Heart left ventricle (tissue), 16 donors: ENCODE results near the gene ZNF747. TPM values are rescaled to one million over a fixed set of nuclear protein-coding genes. Genes with fewer than 3 reads are reported as not detected.

Source experiments
- ATAC-seq, 4 donors: fragments of 200-7000 bp; cut with Tn5 transposase; one replicate each; pipeline ENCODE4 v1.9.1; 2020 to 2022; ENCODE audit warnings: moderate library complexity in 4 of 4, mild to moderate bottlenecking in 3 of 4, moderate number of reproducible peaks in 1 of 4
- DNase-seq, 5 donors: peaks; one replicate each; pipeline ENCODE4 v3.0.0-alpha.2; 2020
- H3K27ac ChIP-seq, 12 donors: fragments of 200-600 bp; sonication (generic) in 4 of 12; one replicate each; pipeline versions ENCODE4 v1.5.0 to v1.8.0; 2016 to 2022; ENCODE audit warnings: mild to moderate bottlenecking in 2 of 12
- H3K27me3 ChIP-seq, 9 donors: fragments of 200-600 bp; sonication (generic) in 2 of 9; one replicate each; pipeline versions ENCODE4 v1.5.1 to v1.8.0; 2016 to 2022; ENCODE audit warnings: mild to moderate bottlenecking in 3 of 9
- H3K36me3 ChIP-seq, 9 donors: fragments of 200-600 bp; sonication (generic) in 2 of 9; one replicate each; pipeline versions ENCODE4 v1.5.0 to v1.8.0; 2018 to 2022; ENCODE audit warnings: mild to moderate bottlenecking in 2 of 9
- H3K4me1 ChIP-seq, 12 donors: fragments of 200-600 bp; sonication (generic) in 4 of 12; one replicate each; pipeline versions ENCODE4 v1.5.0 to v1.8.0; 2016 to 2022; ENCODE audit warnings: mild to moderate bottlenecking in 3 of 12
- H3K4me3 ChIP-seq, 12 donors: fragments of 200-600 bp; sonication (generic) in 4 of 12; one replicate each; pipeline versions ENCODE4 v1.5.0 to v1.8.0; 2017 to 2022; ENCODE audit warnings: mild to moderate bottlenecking in 9 of 12, moderate library complexity in 4 of 12
- H3K9me3 ChIP-seq, 12 donors: fragments of 200-600 bp; sonication (generic) in 4 of 12; one replicate each; pipeline versions ENCODE4 v1.5.0 to v1.8.0; 2016 to 2022; ENCODE audit warnings: mild to moderate bottlenecking in 1 of 12
- WGBS, 4 donors: extraction: QIAGEN DNeasy Blood & Tissue Kit in 2 of 4; methylation state at CpG; one replicate each; pipeline versions ENCODE4 v1.1.5 to v1.1.7; 2013 to 2018; 5-methylcytosine and 5-hydroxymethylcytosine counted together
- intact Hi-C, 10 donors: fragments of 100-400 bp; cut with DNase I; formaldehyde crosslinking; loops; one replicate each; pipeline versions ENCODE4 v1.11.1 to v1.14.2; 2022
- microRNA-seq, 4 donors: library from miRNA; unstranded; fragments of <30 nt; microRNA quantifications; one replicate each; pipeline versions ENCODE4 to v1.2.0, GENCODE V29; 2017 to 2020
- polyA plus RNA-seq, 2 donors: library from polyadenylated mRNA; stranded (reverse); fragments of 200-250 nt; gene quantifications; one replicate each; pipeline ENCODE4 v1.2.3, GENCODE V29; 2013
- total RNA-seq, 9 donors: library from RNA; depleted of rRNA in 2 of 9; stranded (reverse); fragments of >200 nt in 2 of 9; fragmentation: NEBNext Ultra II Directional in 3 of 9; extraction: Animal tissue kit (Norgen Biotek cat#: 25700) in 3 of 9; gene quantifications; one replicate each; pipeline versions ENCODE4 v1.1.0 to v1.2.4, GENCODE V29; 2016 to 2023
- TF ChIP-seq, protein P1 (sequence below), 12 donors: fragments of 200-600 bp; sonication (generic) in 4 of 12; IDR thresholded peaks; one replicate each; pipeline versions ENCODE4 v1.5.0 to v1.8.0; 2018 to 2022; ENCODE audit warnings: antibody characterized with exemption in 12 of 12, mild to moderate bottlenecking in 5 of 12
- donor health status: ischemic (EF 13 %, LVEDD 7.1; RV severe dilation, severe dysfunction).
- donor health status: healthy with polysubstance abuse.
- donor health status: DM: no; HTN: yes; CAD: no.
- donor health status: DM: no; HTN: no; CAD: no.
- donor health status: ischemic (EF 25% LVEDD 6.9; RV normal size, moderate dysfunction).
- donor health status: ischemic (EF 25% LVEDD 5.7; RV mildly dilated, moderate dysfunction).
- donor health status: healthy.
- donor health status: DM: yes; HTN: yes; CAD: no.
- donor health status: ischemic (EF 35%, LVEDD 5.7; RV mildly dilated, moderate dysfunction).
- donor health status: nonischemic (EF 11% LVEDD 7.7; RV severe dilation, severe dysfunction).
- donor health status: DM: yes; HTN: yes; CAD: no.
- donor health status: PGD.
- donor health status: ischemic (EF 29% LVEDD 5.4; RV normal size, mild dysfunction).
- donor health status: nonischemic (EF 23%, LVEDD 6.1; RV moderate dilation, normal function).

The ZNF747 gene
- total and polyA plus RNA-seq, 11 donors: 8.6 to 15.2 (median 9.6) TPM

DNA sequence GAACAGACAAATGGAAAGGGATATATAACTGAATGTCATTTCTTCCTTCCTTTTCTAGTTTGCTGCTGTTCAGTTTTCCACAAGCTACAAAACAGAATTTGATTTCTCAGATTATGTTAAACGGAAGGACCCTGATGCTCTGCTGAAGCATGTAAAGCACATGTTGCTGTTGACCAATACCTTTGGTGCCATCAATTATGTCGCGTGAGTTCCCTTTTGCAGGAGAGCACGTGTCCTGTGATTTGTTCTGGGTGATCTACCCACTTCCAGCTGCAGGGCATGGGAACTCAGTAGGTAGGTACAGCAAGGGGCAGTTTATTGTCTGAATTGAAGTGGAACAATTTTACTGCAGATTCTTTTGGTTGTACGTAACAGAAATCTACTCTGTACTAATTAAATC lies 53.3 kb downstream of the ZNF747 start:
- H3K9me3 ChIP-seq: no peaks in the 10 kb centered on the region
- H3K27ac ChIP-seq: no peak overlapping the region
- DNase-seq (no peak), ATAC-seq (no peak)
- H3K27me3 ChIP-seq: peaks cover 0 to 10% (median 0%) of the 10 kb centered on the region in 9 donors
- intact Hi-C loops: no loop called here
- peaks cover 0 to 15% (median 0%) of the 10 kb centered on the region in 12 donors for H3K4me1 ChIP-seq
- TF ChIP-seq, protein P1, sequence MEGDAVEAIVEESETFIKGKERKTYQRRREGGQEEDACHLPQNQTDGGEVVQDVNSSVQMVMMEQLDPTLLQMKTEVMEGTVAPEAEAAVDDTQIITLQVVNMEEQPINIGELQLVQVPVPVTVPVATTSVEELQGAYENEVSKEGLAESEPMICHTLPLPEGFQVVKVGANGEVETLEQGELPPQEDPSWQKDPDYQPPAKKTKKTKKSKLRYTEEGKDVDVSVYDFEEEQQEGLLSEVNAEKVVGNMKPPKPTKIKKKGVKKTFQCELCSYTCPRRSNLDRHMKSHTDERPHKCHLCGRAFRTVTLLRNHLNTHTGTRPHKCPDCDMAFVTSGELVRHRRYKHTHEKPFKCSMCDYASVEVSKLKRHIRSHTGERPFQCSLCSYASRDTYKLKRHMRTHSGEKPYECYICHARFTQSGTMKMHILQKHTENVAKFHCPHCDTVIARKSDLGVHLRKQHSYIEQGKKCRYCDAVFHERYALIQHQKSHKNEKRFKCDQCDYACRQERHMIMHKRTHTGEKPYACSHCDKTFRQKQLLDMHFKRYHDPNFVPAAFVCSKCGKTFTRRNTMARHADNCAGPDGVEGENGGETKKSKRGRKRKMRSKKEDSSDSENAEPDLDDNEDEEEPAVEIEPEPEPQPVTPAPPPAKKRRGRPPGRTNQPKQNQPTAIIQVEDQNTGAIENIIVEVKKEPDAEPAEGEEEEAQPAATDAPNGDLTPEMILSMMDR (IDR thresholded peaks at IDR 0.05): no peak
- WGBS, 4 donors: 83 to 89% (median 85%) methylated on average over 5 of the region's 5 CpGs
- no peak overlapping the region for H3K4me3 ChIP-seq
- peaks cover 0 to 59% (median 0%) of the 10 kb centered on the region in 9 donors for H3K36me3 ChIP-seq

Small RNA genes lying within 50 kb of the gene (microRNA-seq; reads per million reads assigned to microRNA genes)
- 0 reads per million in 4 donors for gene MIR4518

Other genes starting within 250 kb of the ZNF747 start
- 10 to 100 TPM; 21.5 to 54.5 (median 39.8) TPM for gene CD2BP2, start 179.6 kb downstream of the ZNF747 start, total RNA-seq
- gene CD2BP2, start 179.6 kb downstream of the ZNF747 start, polyA plus RNA-seq: 10 to 100 TPM; 21.9 to 51.9 TPM
- gene TBC1D10B, start 164.4 kb downstream of the ZNF747 start, total RNA-seq: 10 to 100 TPM; 16.9 to 33.2 (median 24.2) TPM
- 10 to 100 TPM; 18.1 to 40.0 TPM for gene TBC1D10B, start 164.4 kb downstream of the ZNF747 start, polyA plus RNA-seq
- not detected for gene MYL11, start 160.1 kb downstream of the ZNF747 start, total RNA-seq
- not detected for gene MYL11, start 160.1 kb downstream of the ZNF747 start, polyA plus RNA-seq
- gene SEPTIN1, start 152.3 kb downstream of the ZNF747 start, total RNA-seq: 1 to 10 TPM in 6 of 9 donors, under 1 TPM in 2, not detected in 1; 0.67 to 9.2 (median 1.5) TPM
- gene SEPTIN1, start 152.3 kb downstream of the ZNF747 start, polyA plus RNA-seq: 1 to 10 TPM in 1 of 2 donors, under 1 TPM in 1; 0.44 to 2.4 TPM
- gene ZNF48, start 139.4 kb downstream of the ZNF747 start, total RNA-seq: 10 to 100 TPM in 1 of 9 donors, 1 to 10 TPM in 8; 4.1 to 10.3 (median 5.9) TPM
- gene ZNF48, start 139.4 kb downstream of the ZNF747 start, polyA plus RNA-seq: 10 to 100 TPM in 1 of 2 donors, 1 to 10 TPM in 1; 3.1 to 11.0 TPM
- gene ZNF771, start 127.3 kb downstream of the ZNF747 start, total RNA-seq: 10 to 100 TPM in 2 of 9 donors, 1 to 10 TPM in 7; 4.8 to 18.8 (median 6.8) TPM
- gene ZNF771, start 127.3 kb downstream of the ZNF747 start, polyA plus RNA-seq: 10 to 100 TPM in 1 of 2 donors, 1 to 10 TPM in 1; 4.4 to 13.6 TPM
- gene DCTPP1, start 104.8 kb downstream of the ZNF747 start, total RNA-seq: 10 to 100 TPM; 18.9 to 32.6 (median 28.4) TPM
- 10 to 100 TPM; 13.8 to 68.7 TPM for gene DCTPP1, start 104.8 kb downstream of the ZNF747 start, polyA plus RNA-seq
- 10 to 100 TPM; 15.1 to 46.2 (median 30.0) TPM for gene SEPHS2, start 89.0 kb downstream of the ZNF747 start, total RNA-seq
- 10 to 100 TPM; 18.9 to 62.8 TPM for gene SEPHS2, start 89.0 kb downstream of the ZNF747 start, polyA plus RNA-seq
- 10 to 100 TPM in 2 of 9 donors, 1 to 10 TPM in 4, under 1 TPM in 3; 0.25 to 29.5 (median 1.8) TPM for gene ITGAL, start 62.1 kb downstream of the ZNF747 start, total RNA-seq
- 1 to 10 TPM in 1 of 2 donors, under 1 TPM in 1; 0.47 to 1.3 TPM for gene ITGAL, start 62.1 kb downstream of the ZNF747 start, polyA plus RNA-seq
- gene ZNF768, start 8.3 kb downstream of the ZNF747 start, total RNA-seq: 10 to 100 TPM; 38.9 to 67.0 (median 47.8) TPM
- 10 to 100 TPM; 60.9 to 88.2 TPM for gene ZNF768, start 8.3 kb downstream of the ZNF747 start, polyA plus RNA-seq
- 10 to 100 TPM in 6 of 9 donors, 1 to 10 TPM in 3; 8.5 to 17.2 (median 12.3) TPM for gene ZNF764, start 23.5 kb upstream of the ZNF747 start, total RNA-seq
- 1 to 10 TPM; 7.4 to 8.7 TPM for gene ZNF764, start 23.5 kb upstream of the ZNF747 start, polyA plus RNA-seq
- 10 to 100 TPM in 8 of 9 donors, 1 to 10 TPM in 1; 10.0 to 14.3 (median 11.6) TPM for gene ZNF688, start 36.9 kb upstream of the ZNF747 start, total RNA-seq
- 10 to 100 TPM in 1 of 2 donors, 1 to 10 TPM in 1; 7.6 to 15.7 TPM for gene ZNF688, start 36.9 kb upstream of the ZNF747 start, polyA plus RNA-seq
- gene ZNF785, start 50.8 kb upstream of the ZNF747 start, total RNA-seq: 10 to 100 TPM in 1 of 9 donors, 1 to 10 TPM in 8; 2.9 to 10.9 (median 4.8) TPM
- gene ZNF785, start 50.8 kb upstream of the ZNF747 start, polyA plus RNA-seq: 1 to 10 TPM; 3.0 to 4.5 TPM
- 1 to 10 TPM; 4.0 to 7.9 (median 6.6) TPM for gene ZNF689, start 75.5 kb upstream of the ZNF747 start, total RNA-seq
- 1 to 10 TPM; 2.7 to 4.9 TPM for gene ZNF689, start 75.5 kb upstream of the ZNF747 start, polyA plus RNA-seq
- gene PRR14, start 116.1 kb upstream of the ZNF747 start, total RNA-seq: 10 to 100 TPM; 12.3 to 26.6 (median 20.2) TPM
- 10 to 100 TPM; 22.9 to 25.0 TPM for gene PRR14, start 116.1 kb upstream of the ZNF747 start, polyA plus RNA-seq
- gene FBRS, start 123.6 kb upstream of the ZNF747 start, total RNA-seq: 10 to 100 TPM; 16.3 to 38.3 (median 31.9) TPM
- gene FBRS, start 123.6 kb upstream of the ZNF747 start, polyA plus RNA-seq: 10 to 100 TPM; 27.2 to 38.1 TPM
- 10 to 100 TPM; 30.2 to 51.2 (median 44.7) TPM for gene SRCAP, start 164.3 kb upstream of the ZNF747 start, total RNA-seq
- 10 to 100 TPM; 22.9 to 23.8 TPM for gene SRCAP, start 164.3 kb upstream of the ZNF747 start, polyA plus RNA-seq
- gene PHKG2, start 213.6 kb upstream of the ZNF747 start, total RNA-seq: 10 to 100 TPM; 13.5 to 26.7 (median 17.9) TPM
- 10 to 100 TPM; 19.5 to 37.7 TPM for gene PHKG2, start 213.6 kb upstream of the ZNF747 start, polyA plus RNA-seq
- 1 to 10 TPM in 4 of 9 donors, under 1 TPM in 5; 0.48 to 1.8 (median 0.95) TPM for gene CFAP119, start 227.2 kb upstream of the ZNF747 start, total RNA-seq
- 1 to 10 TPM; 1.4 to 2.1 TPM for gene CFAP119, start 227.2 kb upstream of the ZNF747 start, polyA plus RNA-seq
- 10 to 100 TPM; 29.3 to 62.0 (median 50.3) TPM for gene RNF40, start 227.5 kb upstream of the ZNF747 start, total RNA-seq
- 10 to 100 TPM; 31.3 to 66.9 TPM for gene RNF40, start 227.5 kb upstream of the ZNF747 start, polyA plus RNA-seq